K562 (cell line): ENCODE measurements around the gene CDR2L. TPM values are rescaled to one million over a fixed set of nuclear protein-coding genes. Genes with fewer than 3 reads are reported as not detected.

ENCODE experiments used
- ATAC-seq: fragments of 200-7000 bp; cut with Tn5 transposase; 3 replicates; pipeline ENCODE4 v1.9.1; 2020; ENCODE audit warnings: moderate library complexity
- BruUV-seq: library from RNA; stranded (reverse); fragments of 400-500 nt; replicated peaks from 2 replicates; lab custom pipeline; 2021; lab: Mats Ljungman, UMichigan
- CTCF ChIA-PET: fragments of 300-600 bp; formaldehyde crosslinking; extraction: SDS; loops from one replicate; lab custom pipeline; 2021; ENCODE audit warnings: low intra/inter-chr PET ratio; lab: Yijun Ruan, JAX
- POLR2A ChIA-PET: fragments of 300-600, 350-650 bp; sonication (Branson Sonifier 250); formaldehyde crosslinking; extraction: SDS; loops from one replicate; lab custom pipeline; 2021; ENCODE audit warnings: antibody characterized with exemption, inconsistent platforms; lab: Yijun Ruan, JAX
- DNase-seq, 4 experiments: peaks; one replicate each; pipeline versions ENCODE4 v3.0.0 to v3.0.0-alpha.2; 2011 to 2018; ENCODE audit warnings: low spot score in 3 of 4, mixed read lengths in 3 of 4; ENCODE audit errors: extremely low read depth in 1 of 4
- FAIRE-seq: peaks from 2 replicates; lab custom pipeline; 2011; peaks lifted over from hg19 to GRCh38; lab: Jason Lieb, UNC
- H2AFZ ChIP-seq: 2 replicates; pipeline ENCODE4 v1.6.0; 2011; ENCODE audit warnings: low read depth, low read length, control low read depth, inconsistent platforms
- H3K27ac ChIP-seq: fragments of 200-600 bp; 3 replicates; pipeline ENCODE4 v1.8.0; 2011; ENCODE audit warnings: low read depth, mild to moderate bottlenecking, control low read depth, inconsistent platforms, low read length, moderate library complexity, mixed read lengths; ENCODE audit errors: extremely low read depth
- H3K27me3 ChIP-seq, 2 experiments: fragments of 300-600 bp in 1 of 2; 2 replicates in 1 of 2; 3 replicates in 1 of 2; pipeline versions ENCODE4 v1.6.0 to v1.8.0; 2011; ENCODE audit warnings: inconsistent platforms in 2 of 2, low read length in 2 of 2, mild to moderate bottlenecking in 1 of 2, mixed read lengths in 1 of 2, moderate library complexity in 1 of 2; ENCODE audit not compliant: control insufficient read depth in 2 of 2, insufficient read depth in 2 of 2
- H3K36me3 ChIP-seq: fragments of 300-600 bp; 3 replicates; pipeline ENCODE4 v1.8.0; 2011; ENCODE audit warnings: mild to moderate bottlenecking, low read length, inconsistent platforms; ENCODE audit not compliant: control insufficient read depth, insufficient read depth
- H3K4me1 ChIP-seq, 2 experiments: fragments of 200-600 bp in 1 of 2; replicated peaks in 1 of 2; 2 replicates in 1 of 2; 3 replicates in 1 of 2; pipeline versions ENCODE4 v1.5.1 to v1.8.0; 2011; ENCODE audit warnings: inconsistent platforms in 2 of 2, low read length in 2 of 2, mild to moderate bottlenecking in 1 of 2, mixed read lengths in 1 of 2, moderate library complexity in 1 of 2; ENCODE audit not compliant: control insufficient read depth in 2 of 2, insufficient read depth in 2 of 2
- H3K4me2 ChIP-seq: 2 replicates; pipeline ENCODE4 v1.6.1; 2011; ENCODE audit warnings: low read length, control low read depth, inconsistent platforms, mixed read lengths; ENCODE audit not compliant: insufficient read depth
- H3K4me3 ChIP-seq: fragments of 200-600 bp; sonication (generic), shearing (Covaris generic); 2 replicates; pipeline ENCODE4 v1.5.1; 2016; ENCODE audit warnings: control low read depth, inconsistent platforms
- H3K79me2 ChIP-seq: fragments of 200-600 bp; 3 replicates; pipeline ENCODE4 v1.8.0; 2011; ENCODE audit warnings: low read length, inconsistent platforms; ENCODE audit not compliant: control insufficient read depth, insufficient read depth
- H3K9ac ChIP-seq, 2 experiments: 2 replicates each; pipeline versions ENCODE4 v1.6.0 to v1.6.1; 2011; ENCODE audit warnings: low read depth in 2 of 2, low read length in 2 of 2, control low read depth in 1 of 2, inconsistent platforms in 1 of 2, mild to moderate bottlenecking in 1 of 2, mixed read lengths in 1 of 2; ENCODE audit not compliant: insufficient read depth in 1 of 2
- H3K9me1 ChIP-seq: one replicate; pipeline ENCODE4 v1.6.0; 2011; ENCODE audit warnings: inconsistent platforms, mild to moderate bottlenecking, low read length, moderate library complexity; ENCODE audit not compliant: control insufficient read depth, insufficient read depth
- H3K9me3 ChIP-seq: replicated peaks from 2 replicates; pipeline ENCODE4 v1.5.1; 2011; ENCODE audit warnings: low read depth, low read length, inconsistent platforms; ENCODE audit not compliant: control insufficient read depth, insufficient read depth
- H4K20me1 ChIP-seq: replicated peaks from 2 replicates; pipeline ENCODE4 v1.6.1; 2011; ENCODE audit warnings: low read length, inconsistent platforms, mixed read lengths; ENCODE audit not compliant: control insufficient read depth, insufficient read depth
- CEBPB ChIP-seq: fragments of 450-650 bp; IDR thresholded peaks from 2 replicates; pipeline ENCODE4 v1.6.1; 2016; ENCODE audit warnings: missing genetic modification characterization, missing compliant biosample characterization
- ELK3 ChIP-seq: fragments of 450-650 bp; formaldehyde crosslinking; IDR thresholded peaks from 2 replicates; pipeline ENCODE4 v1.4.0; 2020; ENCODE audit warnings: mild to moderate bottlenecking
- GATA2 ChIP-seq: sonication (generic); formaldehyde crosslinking; IDR thresholded peaks from 2 replicates; pipeline ENCODE4 v1.4.0; 2020; ENCODE audit warnings: mild to moderate bottlenecking, missing genetic modification reagents
- KLF6 ChIP-seq: fragments of 250-450 bp; sonication (Bioruptor Pico); IDR thresholded peaks from 2 replicates; pipeline ENCODE4 v1.4.0; 2020; ENCODE audit warnings: mild to moderate bottlenecking, moderate library complexity, borderline replicate concordance
- SAP30 ChIP-seq: fragments of 200-600 bp; sonication (generic); IDR thresholded peaks from 2 replicates; pipeline ENCODE4 v1.6.1; 2012; ENCODE audit warnings: borderline replicate concordance, low read depth, mild to moderate bottlenecking, moderate library complexity, low read length, control low read depth, inconsistent platforms; ENCODE audit not compliant: insufficient read depth, poor library complexity, severe bottlenecking
- SMAD2 ChIP-seq: fragments of 150-350 bp; IDR thresholded peaks from 2 replicates; pipeline ENCODE4 v1.6.1; 2014; ENCODE audit warnings: low read depth, mild to moderate bottlenecking, low read length
- SMARCC2 ChIP-seq: fragments of 450-650 bp; IDR thresholded peaks from 2 replicates; pipeline ENCODE4 v1.6.1; 2017; ENCODE audit warnings: antibody characterized with exemption, moderate library complexity, mild to moderate bottlenecking, low read depth
- STAT6 ChIP-seq: sonication (generic); formaldehyde crosslinking; IDR thresholded peaks from 2 replicates; pipeline ENCODE4 v1.8.1; 2023; ENCODE audit warnings: mild to moderate bottlenecking, missing genetic modification reagents
- ZNF23 ChIP-seq: fragments of 250-450 bp; sonication (Bioruptor Pico); IDR thresholded peaks from 2 replicates; pipeline ENCODE4 v1.4.0; 2020; ENCODE audit warnings: mild to moderate bottlenecking
- ZNF354B ChIP-seq: fragments of 250-450 bp; sonication (Bioruptor Pico); IDR thresholded peaks from 2 replicates; pipeline ENCODE4 v1.4.0; 2020
- ZNF398 ChIP-seq: fragments of 250-450 bp; sonication (Bioruptor Pico); IDR thresholded peaks from 2 replicates; pipeline ENCODE4 v1.8.0; 2021; ENCODE audit warnings: moderate library complexity, mild to moderate bottlenecking, inconsistent platforms
- ZNF449 ChIP-seq: fragments of 250-450 bp; sonication (Bioruptor Pico); IDR thresholded peaks from 2 replicates; pipeline ENCODE4 v1.8.0; 2022; ENCODE audit warnings: moderate library complexity, mild to moderate bottlenecking, inconsistent platforms
- ZSCAN32 ChIP-seq: fragments of 450-650 bp; formaldehyde crosslinking; IDR thresholded peaks from 2 replicates; pipeline ENCODE4 v1.4.0; 2020; ENCODE audit warnings: mild to moderate bottlenecking, moderate library complexity
- WGBS: fragments of 100-300 bp; shearing (Covaris generic); methylation state at CpG from one replicate; pipeline ENCODE4 v1.1.6; 2016; ENCODE audit warnings: low coverage, mixed read lengths; ENCODE audit not compliant: insufficient coverage; ENCODE audit errors: missing lambda C conversion rate; 5-methylcytosine and 5-hydroxymethylcytosine counted together
- in situ Hi-C: fragments of 300-500 bp; cut with MboI; formaldehyde crosslinking; loops from 4 replicates; pipeline ENCODE4 v1.15.0; 2018; ENCODE audit warnings: inconsistent platforms, mixed read lengths
- intact Hi-C: fragments of 100-400 bp; cut with micrococcal nuclease; formaldehyde crosslinking; loops from 2 replicates; pipeline ENCODE4 v1.14.2; 2022
- polyA plus RNA-seq, 8 experiments: library from polyadenylated mRNA; depleted of rRNA in 4 of 8; stranded (reverse) in 5 of 8; unstranded in 3 of 8; fragments of >200 nt; fragmentation: Nextera tagmentation in 2 of 8; fragmentation: Illumina TruSeq in 1 of 8; extraction: Ambion mirVana in 2 of 8; extraction: Trizol in 1 of 8; gene quantifications; 2 replicates each; pipeline versions ENCODE4 v1.2.1 to v1.2.3, GENCODE V29; 2011 to 2014; ENCODE audit warnings: inconsistent platforms in 1 of 8, missing spikeins in 1 of 8
- total RNA-seq, 7 experiments: library from RNA; depleted of rRNA in 6 of 7; stranded (reverse); fragments of >200 nt in 6 of 7; fragmentation: Illumina TruSeq in 2 of 7; extraction: Trizol in 2 of 7; gene quantifications; 2 replicates each; pipeline versions ENCODE4 v1.2.1 to v1.2.3, GENCODE V29; 2011 to 2021; ENCODE audit warnings: low replicate concordance in 1 of 7

The CDR2L gene
- total and polyA plus RNA-seq, 9 of the 15 experiments (the other 6 are each of a cell fraction or from before 2014, with no cell fraction given): 2.7 to 16.0 (median 7.3) TPM

GRCh38 chr17:74979408-74980146 lies 7.9 kb upstream of the CDR2L start:
- POLR2A ChIA-PET: interaction anchor here (1.6 kb wide), 1 partner anchor 33 kb away, joined by 5 read pairs; the partner anchor contains the start of gene MRPL58
- no peaks in the 10 kb centered on the region for H3K36me3 ChIP-seq
- H3K9me3 ChIP-seq: no peaks in the 10 kb centered on the region
- peak overlapping the region; percentile 54 for H2AFZ ChIP-seq
- H4K20me1 ChIP-seq: no peaks in the 10 kb centered on the region
- H3K79me2 ChIP-seq: 0 out of 3 replicates have a peak, but pooled peaks cover 3% of the 10 kb centered on the region
- DNase-seq: peak; percentile 36 to 77 (median 46)
- no peaks in the 10 kb centered on the region for H3K9me1 ChIP-seq
- BruUV-seq: no TSS peak
- CTCF ChIA-PET: no interaction called here
- no peak overlapping the region; the same call in 1 of the 2 replicates for H3K4me2 ChIP-seq
- intact Hi-C loops (no loop called here), in situ Hi-C loops (no loop called here)
- peaks cover 18 to 38% of the 10 kb centered on the region in 2 experiments for H3K4me1 ChIP-seq
- H3K27me3 ChIP-seq: no peaks in the 10 kb centered on the region
- WGBS: 31% methylated on average over 17 of the region's 17 CpGs
- peak; percentile 70 for FAIRE-seq
- H3K27ac ChIP-seq: no peak overlapping the region
- ATAC-seq: 0 out of 3 replicates have a peak, but pooled peaks have one; percentile 3
- no peak overlapping the region for H3K4me3 ChIP-seq
- peak overlapping the region in 1 of 2 experiments; percentile 65; a peak in 1 of 4 replicates for H3K9ac ChIP-seq
- TF ChIP-seq STAT6 (no peak), ZSCAN32 (no peak), KLF6 (CRISPR knock-in tag) (no peak), GATA2 (peak; percentile 29; the same call in 1 of the 2 replicates), CEBPB (tag) (peak; percentile 50; the same call in 1 of the 2 replicates), ZNF354B (CRISPR knock-in tag) (no peak), ZNF23 (CRISPR knock-in tag) (no peak), SMARCC2 (no peak), ZNF449 (no peak), ELK3 (CRISPR knock-in tag) (no peak), SMAD2 (no peak), ZNF398 (CRISPR knock-in tag) (no peak), SAP30 (no peak)
